Measurements from ENCODE around the gene BCL6B.
A peak's percentile ranks its signal among the peaks of the same experiment; 100 is the strongest.

Gene BCL6B

DNA sequence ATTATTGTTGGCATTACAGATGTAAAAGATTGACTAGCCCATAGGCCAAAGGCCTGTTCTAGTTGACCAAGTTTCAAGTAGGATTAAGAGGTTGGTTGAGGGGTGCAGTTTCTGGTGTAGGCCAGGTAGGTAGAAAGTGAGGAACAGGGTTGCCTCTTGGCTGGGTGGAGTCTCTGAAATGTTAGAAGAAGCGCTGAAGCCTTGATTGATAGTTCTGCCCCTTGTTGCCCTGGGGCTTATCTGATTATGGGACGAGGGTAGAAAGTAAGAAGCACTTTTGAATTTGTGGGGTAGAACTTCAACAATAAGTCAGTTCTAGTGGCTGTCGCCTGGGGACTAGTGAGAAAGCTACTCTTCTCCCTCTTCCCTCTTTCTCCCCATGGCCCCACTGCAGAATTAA is 6.2 kb downstream of the BCL6B start:
- peak overlapping the region; percentile 13 for H3K27ac Mint-ChIP-seq
- H3K36me3 Mint-ChIP-seq (ENCODE audit: low read depth) = peaks cover 6% of the 10 kb centered on the region
- no peak overlapping the region for H3K4me3 Mint-ChIP-seq
- no peaks in the 10 kb centered on the region for H3K27me3 Mint-ChIP-seq (ENCODE audit: low read depth)
- H3K4me1 Mint-ChIP-seq (ENCODE audit: low read depth) = peaks cover 43% of the 10 kb centered on the region
- H3K9me3 Mint-ChIP-seq = no peaks in the 10 kb centered on the region

- H3K9me3 Mint-ChIP-seq = no peaks in the 10 kb centered on the region
- H3K27me3 Mint-ChIP-seq (ENCODE audit: low read depth) = no peaks in the 10 kb centered on the region
- peak overlapping the region; percentile 80 for H3K27ac Mint-ChIP-seq
- H3K36me3 Mint-ChIP-seq (ENCODE audit: low read depth) = peaks cover 6% of the 10 kb centered on the region
- H3K4me1 Mint-ChIP-seq (ENCODE audit: low read depth) = peaks cover 42% of the 10 kb centered on the region
- H3K4me3 Mint-ChIP-seq = peak overlapping the region; percentile 36
Observed at GRCh38 chr17:7029659-7030058, 6.8 kb downstream of the BCL6B start.

DNA sequence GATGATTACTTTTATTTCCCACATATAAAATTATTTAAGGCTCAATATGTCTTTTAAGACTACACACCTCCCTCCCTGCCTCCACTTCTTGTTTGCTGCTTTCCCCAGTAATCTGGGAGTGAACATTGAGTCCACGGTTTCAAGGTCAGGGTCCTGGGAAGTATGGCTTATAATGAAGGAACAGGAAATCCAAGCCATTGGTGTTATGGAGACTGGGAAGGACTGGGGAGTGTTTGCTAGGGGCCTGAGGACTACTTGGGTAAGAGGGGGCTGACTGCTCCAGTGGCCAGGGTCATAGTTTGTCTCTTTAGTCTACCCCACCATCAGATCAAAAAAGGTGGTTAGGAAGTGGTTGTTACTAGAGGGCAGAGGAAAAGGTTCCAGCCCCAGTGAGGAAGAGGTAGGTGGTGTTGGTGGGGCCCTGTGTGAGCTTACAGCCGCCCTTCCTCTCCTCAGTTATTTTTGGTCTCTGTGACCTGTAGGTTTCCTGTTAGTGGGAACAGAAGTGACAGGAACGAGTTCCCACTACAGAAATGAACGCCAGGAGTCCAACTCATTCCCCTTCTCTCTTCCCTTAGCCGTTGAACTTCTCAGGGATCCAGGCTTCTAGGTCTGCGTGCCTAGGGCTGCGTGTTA is 12.2 kb downstream of the BCL6B start:
- Mint-ChIP-seq H3K27ac (peak overlapping the region; percentile 96), H3K36me3 (ENCODE audit: low read depth) (peaks cover 16% of the 10 kb centered on the region), H3K4me3 (peak overlapping the region; percentile 88), H3K27me3 (ENCODE audit: low read depth) (no peaks in the 10 kb centered on the region), H3K4me1 (ENCODE audit: low read depth) (peaks cover 41% of the 10 kb centered on the region), H3K9me3 (no peaks in the 10 kb centered on the region)

DNA sequence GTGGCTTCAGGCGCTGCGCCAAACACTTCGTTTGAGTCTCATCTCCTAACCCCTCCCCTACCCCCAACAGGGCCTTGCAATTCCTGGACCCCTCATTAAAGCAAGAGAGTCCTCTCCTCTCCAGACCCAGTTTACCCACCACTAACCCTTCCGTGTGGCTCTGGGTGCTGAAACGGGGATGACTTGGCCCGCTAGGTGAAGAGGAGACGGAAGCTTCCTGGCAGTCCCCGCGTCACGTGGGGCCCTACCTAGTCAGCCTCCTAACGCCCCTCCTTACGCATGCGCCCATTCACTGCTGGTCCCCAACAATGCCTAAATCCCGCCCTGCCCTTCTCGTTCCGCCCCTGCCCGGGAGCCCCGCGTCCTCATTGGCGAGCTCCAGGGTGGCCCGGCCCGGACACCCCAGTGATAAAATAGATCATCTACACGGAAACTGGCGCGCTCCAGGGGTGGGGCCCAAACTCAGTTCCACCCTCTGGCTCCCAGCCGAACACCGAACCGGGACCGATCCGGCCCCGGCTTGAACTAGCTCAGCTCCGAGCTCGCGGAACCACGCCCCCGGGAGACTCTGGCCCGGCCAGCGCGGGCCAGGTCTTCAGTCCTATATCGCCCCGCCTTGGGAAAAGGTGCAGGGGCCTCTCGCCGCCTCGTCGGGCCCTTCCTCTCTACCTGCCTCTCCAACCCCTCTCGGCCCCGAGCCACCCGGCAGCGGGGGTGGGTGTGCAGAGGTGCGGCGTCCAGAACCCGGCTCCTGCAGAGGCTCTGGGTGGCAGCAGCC is 12.9 kb downstream of the BCL6B start, which contains the start of gene SLC16A13:
SLC16A13 (plus strand) TSS at position 425 of the 778 bp plus-strand sequence. CDS start 368 bp downstream, outside the sequence.
- Mint-ChIP-seq H3K27ac (peak within 1 kb of the TSS; percentile 96), H3K27me3 (ENCODE audit: low read depth) (no peaks in the 10 kb centered on the region), H3K4me1 (ENCODE audit: low read depth) (peaks cover 34% of the 10 kb centered on the region), H3K36me3 (ENCODE audit: low read depth) (peaks cover 14% of the 10 kb centered on the region), H3K4me3 (peak within 1 kb of the TSS; percentile 88), H3K9me3 (no peaks in the 10 kb centered on the region)

GRCh38 chr17:7038025-7038862 is 15.4 kb downstream of the BCL6B start:
- H3K9me3 Mint-ChIP-seq = no peaks in the 10 kb centered on the region
- H3K27me3 Mint-ChIP-seq (ENCODE audit: low read depth) = peaks cover 7% of the 10 kb centered on the region
- peaks cover 10% of the 10 kb centered on the region for H3K36me3 Mint-ChIP-seq (ENCODE audit: low read depth)
- H3K4me3 Mint-ChIP-seq = peak overlapping the region; percentile 67
- H3K27ac Mint-ChIP-seq = peak overlapping the region; percentile 62
- H3K4me1 Mint-ChIP-seq (ENCODE audit: low read depth) = peaks cover 26% of the 10 kb centered on the region

DNA sequence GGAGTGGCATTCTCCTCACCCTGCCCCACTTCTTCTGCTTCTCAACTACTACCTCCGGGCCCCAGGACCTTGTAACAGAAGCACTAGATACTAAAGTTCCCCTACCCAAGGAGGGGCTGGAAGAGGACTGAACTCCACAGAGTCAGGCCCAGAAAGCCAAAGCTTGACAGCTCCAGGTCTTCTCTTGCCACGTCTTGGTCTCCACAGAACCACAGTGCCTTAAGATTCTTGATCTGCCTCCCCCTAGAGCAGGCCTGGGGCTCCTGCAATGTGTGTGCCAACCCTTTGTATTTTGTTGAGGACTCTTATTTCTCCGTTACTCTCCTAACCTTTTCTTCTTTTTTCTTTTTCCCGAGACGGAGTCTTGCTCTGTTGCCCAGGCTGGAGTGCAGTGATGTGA is 17.0 kb downstream of the BCL6B start:
- H3K27ac Mint-ChIP-seq = peak overlapping the region; percentile 67
- H3K9me3 Mint-ChIP-seq = no peaks in the 10 kb centered on the region
- peaks cover 10% of the 10 kb centered on the region for H3K36me3 Mint-ChIP-seq (ENCODE audit: low read depth)
- peaks cover 12% of the 10 kb centered on the region for H3K27me3 Mint-ChIP-seq (ENCODE audit: low read depth)
- peaks cover 24% of the 10 kb centered on the region for H3K4me1 Mint-ChIP-seq (ENCODE audit: low read depth)
- H3K4me3 Mint-ChIP-seq = no peak overlapping the region

GRCh38 chr17:7041607-7042500 is 19.0 kb downstream of the BCL6B start:
- peak overlapping the region; percentile 59 for H3K27ac Mint-ChIP-seq
- no peaks in the 10 kb centered on the region for H3K9me3 Mint-ChIP-seq
- peaks cover 4% of the 10 kb centered on the region for H3K36me3 Mint-ChIP-seq (ENCODE audit: low read depth)
- peaks cover 24% of the 10 kb centered on the region for H3K4me1 Mint-ChIP-seq (ENCODE audit: low read depth)
- peaks cover 18% of the 10 kb centered on the region for H3K27me3 Mint-ChIP-seq (ENCODE audit: low read depth)
- H3K4me3 Mint-ChIP-seq = peak overlapping the region; percentile 57

DNA sequence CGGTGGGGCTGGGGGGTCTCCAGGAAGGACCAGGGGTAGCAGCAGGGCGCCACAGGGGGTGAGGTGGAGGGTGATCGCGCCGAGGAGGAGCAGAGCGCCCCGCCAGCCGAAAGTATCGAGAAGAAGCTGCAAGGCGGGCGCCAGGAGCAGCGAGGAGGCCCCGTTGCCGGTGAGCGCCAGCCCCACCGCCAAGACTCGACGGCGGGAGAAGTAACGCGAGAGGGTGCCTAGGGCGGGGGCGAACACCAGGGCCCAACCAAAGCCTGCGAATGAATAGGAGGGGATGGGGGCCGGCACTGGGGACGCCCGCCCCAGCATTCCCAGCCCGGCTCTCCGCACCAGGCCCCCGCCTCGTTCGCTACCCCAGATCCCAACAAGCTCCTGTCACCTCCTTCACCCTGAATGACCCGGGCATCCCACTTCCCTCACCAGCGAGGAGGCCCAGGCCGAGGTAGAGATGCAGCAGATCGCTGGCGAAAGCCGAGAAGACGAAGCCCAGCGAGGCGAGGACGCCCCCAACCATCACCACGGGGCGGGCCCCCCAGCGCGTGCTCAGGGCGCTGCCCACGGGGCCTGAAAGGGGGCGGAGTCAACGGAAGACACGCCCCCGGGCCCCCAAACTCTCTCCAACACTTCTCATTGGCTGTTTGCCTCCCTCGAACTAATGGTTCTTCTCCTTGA is 19.8 kb downstream of the BCL6B start:
- Mint-ChIP-seq H3K4me1 (ENCODE audit: low read depth) (peaks cover 27% of the 10 kb centered on the region), H3K9me3 (no peaks in the 10 kb centered on the region), H3K4me3 (peak overlapping the region; percentile 57), H3K27me3 (ENCODE audit: low read depth) (peaks cover 18% of the 10 kb centered on the region), H3K27ac (peak overlapping the region; percentile 59), H3K36me3 (ENCODE audit: low read depth) (peaks cover 4% of the 10 kb centered on the region)

- peak overlapping the region; percentile 42 for H3K4me3 Mint-ChIP-seq
- H3K4me1 Mint-ChIP-seq (ENCODE audit: low read depth) = peaks cover 28% of the 10 kb centered on the region
- no peak overlapping the region for H3K27ac Mint-ChIP-seq
- no peaks in the 10 kb centered on the region for H3K9me3 Mint-ChIP-seq
- H3K36me3 Mint-ChIP-seq (ENCODE audit: low read depth) = peaks cover 4% of the 10 kb centered on the region
- peaks cover 18% of the 10 kb centered on the region for H3K27me3 Mint-ChIP-seq (ENCODE audit: low read depth)
Observed at GRCh38 chr17:7043182-7043496, 20.3 kb downstream of the BCL6B start.

DNA sequence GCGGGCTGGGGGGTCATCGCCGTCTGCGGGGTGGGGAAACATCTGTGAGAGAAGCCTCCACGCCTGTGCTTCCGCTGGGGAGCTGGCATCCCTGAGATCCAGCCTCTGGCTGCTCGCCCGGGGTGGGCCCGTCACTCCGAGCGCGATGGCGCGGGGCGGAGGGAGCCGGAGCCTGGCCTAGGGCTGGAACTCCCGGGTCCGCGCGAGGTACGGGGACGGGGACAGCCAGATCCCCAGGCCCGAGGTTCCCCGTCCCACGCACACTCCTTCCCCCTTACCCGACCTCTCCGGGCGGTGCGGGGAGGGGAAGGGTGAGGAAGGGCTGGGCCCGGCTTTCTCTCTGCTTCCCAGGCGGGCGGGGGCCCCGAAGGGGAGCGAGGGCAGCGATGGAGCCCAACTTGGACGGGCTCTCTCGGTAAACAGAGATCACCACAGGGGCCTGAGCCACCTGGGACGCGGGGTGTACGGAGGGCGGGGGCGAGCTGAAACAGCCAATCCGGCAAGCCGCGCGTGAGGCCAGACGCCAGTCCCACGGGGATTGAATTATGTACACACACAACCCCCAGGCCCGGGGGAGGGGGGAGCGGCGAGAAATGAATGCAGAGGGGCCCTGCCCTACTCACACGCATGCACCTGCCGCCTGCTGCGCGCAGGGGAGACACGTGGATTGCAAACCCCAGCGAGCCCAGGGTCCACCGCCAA is 20.8 kb downstream of the BCL6B start, which contains the start of gene SLC16A11:
SLC16A11 (minus strand) TSS at position 596 of the 702 bp plus-strand sequence; CDS start at position 17, 579 bp downstream.
- peaks cover 2% of the 10 kb centered on the region for H3K36me3 Mint-ChIP-seq (ENCODE audit: low read depth)
- no peaks in the 10 kb centered on the region for H3K9me3 Mint-ChIP-seq
- H3K27ac Mint-ChIP-seq = no peak within 1 kb of the TSS
- peaks cover 18% of the 10 kb centered on the region for H3K27me3 Mint-ChIP-seq (ENCODE audit: low read depth)
- peak within 1 kb of the TSS; percentile 42 for H3K4me3 Mint-ChIP-seq
- H3K4me1 Mint-ChIP-seq (ENCODE audit: low read depth) = peaks cover 23% of the 10 kb centered on the region

DNA sequence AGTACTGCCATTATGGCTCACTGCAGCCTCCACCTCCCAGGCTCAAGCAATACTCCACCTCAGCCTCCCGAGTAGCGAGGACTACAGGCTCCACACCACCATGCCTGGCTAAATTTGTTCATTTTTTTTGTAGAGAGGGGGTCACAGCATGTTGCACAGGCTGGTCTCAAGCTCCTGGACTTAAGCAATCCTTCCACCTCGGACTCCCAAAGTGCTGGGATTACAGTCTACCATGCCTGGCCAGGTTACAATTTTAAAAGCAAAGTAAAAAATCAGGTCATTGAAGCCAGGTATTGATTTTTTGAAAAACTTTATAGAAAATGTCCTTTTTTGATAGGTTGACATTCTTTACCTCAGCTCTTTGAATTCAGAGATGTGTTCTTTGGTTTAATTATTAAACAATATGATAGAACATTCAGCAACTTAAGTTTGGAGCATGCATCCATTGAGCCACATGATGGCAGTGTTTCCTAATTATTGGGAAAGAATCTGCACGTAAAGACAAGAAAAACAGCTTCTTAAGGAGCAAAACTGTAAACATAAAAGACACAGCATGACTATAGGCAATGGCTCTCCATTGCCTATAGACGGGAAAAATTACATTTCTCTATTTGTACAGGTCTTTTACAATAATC is 22.8 kb downstream of the BCL6B start:
- Mint-ChIP-seq H3K9me3 (no peaks in the 10 kb centered on the region), H3K4me3 (peak overlapping the region; percentile 76), H3K36me3 (ENCODE audit: low read depth) (no peaks in the 10 kb centered on the region), H3K27me3 (ENCODE audit: low read depth) (peaks cover 22% of the 10 kb centered on the region), H3K27ac (no peak overlapping the region), H3K4me1 (ENCODE audit: low read depth) (peaks cover 19% of the 10 kb centered on the region)

DNA sequence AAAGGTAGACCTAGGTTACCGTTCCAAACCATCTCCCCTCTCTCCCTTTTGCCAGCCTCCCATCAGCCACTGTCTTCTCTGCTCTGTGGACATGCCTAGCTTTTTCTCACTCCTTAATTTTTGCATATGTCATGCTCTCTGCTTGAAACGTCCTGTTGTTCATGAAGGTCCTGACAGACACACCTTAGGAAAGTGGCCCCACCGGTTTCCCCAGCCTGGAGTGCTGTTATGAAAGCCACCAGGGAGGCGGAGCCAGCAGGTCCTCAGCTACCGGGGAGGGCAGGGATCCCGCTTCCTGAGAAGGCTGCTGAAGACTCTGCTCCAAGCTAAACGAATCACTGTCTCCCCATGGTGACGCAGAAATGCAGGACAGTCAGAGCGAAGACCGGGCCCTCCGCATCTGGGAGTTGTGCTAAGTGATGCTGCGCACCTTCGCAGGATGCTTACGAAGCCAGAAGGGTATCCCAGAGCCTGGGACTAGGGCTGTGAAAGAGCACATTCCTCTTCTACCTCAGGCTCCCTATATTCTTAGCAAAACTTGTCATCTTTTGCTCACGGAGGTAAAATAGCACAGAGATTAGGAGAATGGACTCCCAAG is 23.4 kb downstream of the BCL6B start:
- no peaks in the 10 kb centered on the region for H3K9me3 Mint-ChIP-seq
- H3K27ac Mint-ChIP-seq = peak overlapping the region; percentile 81
- peaks cover 22% of the 10 kb centered on the region for H3K27me3 Mint-ChIP-seq (ENCODE audit: low read depth)
- H3K4me3 Mint-ChIP-seq = peak overlapping the region; percentile 76
- H3K4me1 Mint-ChIP-seq (ENCODE audit: low read depth) = peaks cover 19% of the 10 kb centered on the region
- H3K36me3 Mint-ChIP-seq (ENCODE audit: low read depth) = no peaks in the 10 kb centered on the region

Data from T-helper 1 cell treated with Interleukin-12 subunit alpha and Interleukin-12 subunit beta and Interleukin-4 antibody, amounts not matched to agents 30 μg/mL and 1 μg/mL, for 36 hours (primary cell).